Mesendoderm (in vitro differentiated cells): Measurements from ENCODE around the gene CTNNA1.

Experiments used
- DNase-seq: peaks from one replicate; pipeline ENCODE4 v3.0.0; 2013
- H2AK5ac ChIP-seq: 2 replicates; pipeline ENCODE4 v1.6.1; 2013; ENCODE audit warnings: low read length, inconsistent platforms
- H2BK120ac ChIP-seq: 2 replicates; pipeline ENCODE4 v1.6.1; 2013; ENCODE audit warnings: low read depth, mild to moderate bottlenecking, low read length, moderate library complexity, mixed read lengths
- H2BK15ac ChIP-seq: replicated peaks from 2 replicates; pipeline ENCODE4 v1.6.1; 2013; ENCODE audit warnings: low read depth, mild to moderate bottlenecking, moderate library complexity
- H2BK5ac ChIP-seq: 2 replicates; pipeline ENCODE4 v1.6.1; 2013; ENCODE audit warnings: low read length, inconsistent platforms
- H3K18ac ChIP-seq: 2 replicates; pipeline ENCODE4 v1.6.1; 2013; ENCODE audit warnings: mild to moderate bottlenecking, low read length, mixed read lengths
- H3K23ac ChIP-seq: one replicate; pipeline ENCODE4 v1.6.1; 2013; ENCODE audit warnings: low read length
- H3K27ac ChIP-seq: 2 replicates; pipeline ENCODE4 v1.5.1; 2013; ENCODE audit warnings: low read depth, mild to moderate bottlenecking, inconsistent platforms, low read length, moderate library complexity
- H3K27me3 ChIP-seq: 2 replicates; pipeline ENCODE4 v1.6.1; 2013; ENCODE audit warnings: low read length, control low read depth, mild to moderate bottlenecking, inconsistent platforms; ENCODE audit not compliant: insufficient read depth, poor library complexity
- H3K36me3 ChIP-seq: 2 replicates; pipeline ENCODE4 v1.6.1; 2013; ENCODE audit warnings: low read length, inconsistent platforms; ENCODE audit not compliant: control insufficient read depth, insufficient read depth
- H3K4ac ChIP-seq: one replicate; pipeline ENCODE4 v1.6.1; 2013; ENCODE audit warnings: low read depth, mild to moderate bottlenecking, low read length, moderate library complexity
- H3K4me1 ChIP-seq: 2 replicates; pipeline ENCODE4 v1.6.1; 2013; ENCODE audit warnings: low read depth, low read length, inconsistent platforms; ENCODE audit not compliant: control insufficient read depth
- H3K4me2 ChIP-seq: 2 replicates; pipeline ENCODE4 v1.6.1; 2013; ENCODE audit warnings: low read length
- H3K4me3 ChIP-seq: 2 replicates; pipeline ENCODE4 v1.5.1; 2013; ENCODE audit warnings: mild to moderate bottlenecking, low read length
- H3K56ac ChIP-seq: one replicate; pipeline ENCODE4 v1.6.1; 2013; ENCODE audit warnings: low read length
- H3K79me1 ChIP-seq: 2 replicates; pipeline ENCODE4 v1.6.1; 2013; ENCODE audit warnings: low read length, inconsistent platforms
- H3K79me2 ChIP-seq: 2 replicates; pipeline ENCODE4 v1.6.1; 2013; ENCODE audit warnings: mild to moderate bottlenecking, low read length; ENCODE audit not compliant: control insufficient read depth, insufficient read depth
- H3K9ac ChIP-seq: 2 replicates; pipeline ENCODE4 v1.6.1; 2013; ENCODE audit warnings: low read length, inconsistent platforms
- H4K5ac ChIP-seq: one replicate; pipeline ENCODE4 v1.6.1; 2013; ENCODE audit warnings: low read length
- H4K8ac ChIP-seq: one replicate; pipeline ENCODE4 v1.6.1; 2013; ENCODE audit warnings: low read depth, mild to moderate bottlenecking, control low read depth, low read length, moderate library complexity
- WGBS: extraction: QIAGEN DNeasy Blood & Tissue Kit; methylation state at CpG from one replicate; pipeline ENCODE4 v1.1.7; 2013; ENCODE audit warnings: low lambda C conversion rate, missing lambda C conversion rate; ENCODE audit not compliant: insufficient coverage; ENCODE audit errors: extremely low coverage; 5-methylcytosine and 5-hydroxymethylcytosine counted together

The CTNNA1 gene

GRCh38 chr5:138790684-138791083, 37.5 kb downstream of the CTNNA1 start:
- no peak overlapping the region for H2BK120ac ChIP-seq
- H3K79me2 ChIP-seq, result peaks cover 14% of the 10 kb centered on the region
- H3K18ac ChIP-seq, result no peak overlapping the region
- no CpG with 5 or more reads among the region's 1 CpG for WGBS
- H3K36me3 ChIP-seq, result no peaks in the 10 kb centered on the region
- no peak overlapping the region for H4K8ac ChIP-seq
- H2AK5ac ChIP-seq, result no peak overlapping the region
- H4K5ac ChIP-seq, result no peak overlapping the region
- H3K27ac ChIP-seq, result no peak overlapping the region
- no peak overlapping the region for H2BK15ac ChIP-seq
- H3K23ac ChIP-seq, result no peak overlapping the region
- H2BK5ac ChIP-seq, result no peak overlapping the region
- no peak for DNase-seq
- no peak overlapping the region for H3K56ac ChIP-seq
- peaks cover 15% of the 10 kb centered on the region for H3K79me1 ChIP-seq
- no peak overlapping the region for H3K4me3 ChIP-seq
- H3K4me2 ChIP-seq, result no peak overlapping the region
- no peak overlapping the region for H3K4ac ChIP-seq
- H3K9ac ChIP-seq, result no peak overlapping the region
- H3K4me1 ChIP-seq, result no peaks in the 10 kb centered on the region
- H3K27me3 ChIP-seq, result no peaks in the 10 kb centered on the region

- no peak overlapping the region for H2BK120ac ChIP-seq
- no peak overlapping the region for H3K4me3 ChIP-seq
- DNase-seq, result no peak
- no CpG with 5 or more reads among the region's 4 CpGs for WGBS
- no peak overlapping the region for H2BK5ac ChIP-seq
- H3K36me3 ChIP-seq, result no peaks in the 10 kb centered on the region
- no peak overlapping the region for H3K56ac ChIP-seq
- no peaks in the 10 kb centered on the region for H3K27me3 ChIP-seq
- H3K27ac ChIP-seq, result no peak overlapping the region
- no peak overlapping the region for H4K5ac ChIP-seq
- H3K4me1 ChIP-seq, result no peaks in the 10 kb centered on the region
- no peak overlapping the region for H3K4me2 ChIP-seq
- no peak overlapping the region for H3K18ac ChIP-seq
- H3K4ac ChIP-seq, result no peak overlapping the region
- no peak overlapping the region for H3K9ac ChIP-seq
- peaks cover 15% of the 10 kb centered on the region for H3K79me1 ChIP-seq
- no peak overlapping the region for H4K8ac ChIP-seq
- H2AK5ac ChIP-seq, result no peak overlapping the region
- H3K79me2 ChIP-seq, result peaks cover 14% of the 10 kb centered on the region
- no peak overlapping the region for H3K23ac ChIP-seq
- H2BK15ac ChIP-seq, result no peak overlapping the region
Measured at GRCh38 chr5:138792195-138792790, 39.1 kb downstream of the CTNNA1 start.

DNA sequence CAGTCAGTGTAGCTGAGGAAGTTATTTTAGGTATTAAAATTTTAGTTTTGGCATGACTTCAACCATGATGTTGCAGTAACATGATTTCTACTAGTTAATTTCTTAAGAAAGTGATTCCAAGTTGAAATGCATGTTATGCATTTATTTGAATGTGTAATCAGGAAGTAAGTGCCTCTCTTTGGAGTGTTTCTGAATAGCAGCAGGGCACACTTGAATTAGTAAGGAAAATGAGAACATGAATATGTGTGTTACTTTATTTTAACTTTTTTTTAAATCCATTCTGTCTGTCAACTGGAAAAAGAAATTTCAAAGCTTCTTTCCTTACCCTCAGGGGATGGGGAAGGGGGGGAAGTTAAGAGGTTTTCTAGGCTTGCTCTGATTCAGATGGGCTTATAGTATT, 40.4 kb downstream of the CTNNA1 start:
- Histone ChIP-seq H3K9ac (no peak overlapping the region), H3K4me3 (no peak overlapping the region), H3K27ac (no peak overlapping the region), H3K56ac (no peak overlapping the region), H3K27me3 (no peaks in the 10 kb centered on the region), H3K23ac (no peak overlapping the region), H3K79me2 (peaks cover 12% of the 10 kb centered on the region), H2BK120ac (no peak overlapping the region), H2AK5ac (no peak overlapping the region), H2BK5ac (no peak overlapping the region), H3K4ac (no peak overlapping the region), H3K18ac (no peak overlapping the region), H3K4me1 (no peaks in the 10 kb centered on the region), H3K36me3 (no peaks in the 10 kb centered on the region), H4K5ac (no peak overlapping the region), H4K8ac (no peak overlapping the region), H2BK15ac (no peak overlapping the region), H3K79me1 (peaks cover 13% of the 10 kb centered on the region), H3K4me2 (no peak overlapping the region)
- no peak for DNase-seq

GRCh38 chr5:138803285-138803684, 50.1 kb downstream of the CTNNA1 start:
- H3K36me3 ChIP-seq, result no peaks in the 10 kb centered on the region
- no peak overlapping the region for H2BK120ac ChIP-seq
- H3K9ac ChIP-seq, result no peak overlapping the region
- H3K27me3 ChIP-seq, result no peaks in the 10 kb centered on the region
- peaks cover 13% of the 10 kb centered on the region for H3K79me2 ChIP-seq
- H4K5ac ChIP-seq, result no peak overlapping the region
- H3K4me3 ChIP-seq, result no peak overlapping the region
- H2BK5ac ChIP-seq, result no peak overlapping the region
- H4K8ac ChIP-seq, result no peak overlapping the region
- H3K18ac ChIP-seq, result no peak overlapping the region
- no peak overlapping the region for H3K27ac ChIP-seq
- H3K4me1 ChIP-seq, result no peaks in the 10 kb centered on the region
- H3K79me1 ChIP-seq, result peaks cover 13% of the 10 kb centered on the region
- H3K4me2 ChIP-seq, result no peak overlapping the region
- H2AK5ac ChIP-seq, result no peak overlapping the region
- no peak overlapping the region for H3K56ac ChIP-seq
- WGBS, result no CpG with 5 or more reads among the region's 3 CpGs
- DNase-seq, result no peak
- no peak overlapping the region for H3K23ac ChIP-seq
- H3K4ac ChIP-seq, result no peak overlapping the region
- H2BK15ac ChIP-seq, result no peak overlapping the region

DNA sequence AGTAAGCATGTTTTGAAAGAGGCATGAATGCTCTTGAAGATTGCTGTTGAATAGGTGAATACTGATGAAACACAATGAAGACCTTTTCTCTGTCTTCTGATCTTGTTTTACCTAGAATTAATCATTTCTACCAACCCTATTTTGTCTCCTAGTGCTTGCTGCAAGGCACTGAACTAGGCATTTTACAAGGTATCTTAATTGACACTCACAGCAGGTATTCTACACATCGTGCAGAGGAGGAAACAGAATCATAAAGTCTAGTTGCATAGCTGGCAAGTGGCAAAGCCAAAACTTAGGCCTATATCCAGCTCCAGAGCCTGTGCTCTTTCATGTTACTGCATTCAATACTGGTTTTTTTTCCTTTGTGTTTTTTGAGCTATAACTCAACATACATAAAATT, 50.7 kb downstream of the CTNNA1 start:
- Histone ChIP-seq H3K27ac (no peak overlapping the region), H2AK5ac (no peak overlapping the region), H3K4me1 (no peaks in the 10 kb centered on the region), H3K4me3 (no peak overlapping the region), H3K27me3 (no peaks in the 10 kb centered on the region), H4K8ac (no peak overlapping the region), H3K36me3 (no peaks in the 10 kb centered on the region), H3K56ac (no peak overlapping the region), H2BK15ac (no peak overlapping the region), H2BK120ac (no peak overlapping the region), H3K4ac (no peak overlapping the region), H3K79me2 (peaks cover 13% of the 10 kb centered on the region), H3K4me2 (no peak overlapping the region), H3K79me1 (peaks cover 13% of the 10 kb centered on the region), H3K9ac (no peak overlapping the region), H3K18ac (no peak overlapping the region), H3K23ac (no peak overlapping the region), H4K5ac (no peak overlapping the region), H2BK5ac (no peak overlapping the region)
- WGBS, result no CpG with 5 or more reads among the region's 1 CpG
- no peak for DNase-seq

GRCh38 chr5:138805096-138805495, 51.9 kb downstream of the CTNNA1 start:
- Histone ChIP-seq H3K27ac (no peak overlapping the region), H3K27me3 (no peaks in the 10 kb centered on the region), H3K4ac (no peak overlapping the region), H3K79me1 (peaks cover 13% of the 10 kb centered on the region), H4K8ac (no peak overlapping the region), H2AK5ac (no peak overlapping the region), H3K56ac (no peak overlapping the region), H2BK120ac (no peak overlapping the region), H3K4me2 (no peak overlapping the region), H4K5ac (no peak overlapping the region), H3K36me3 (no peaks in the 10 kb centered on the region), H2BK15ac (no peak overlapping the region), H3K18ac (no peak overlapping the region), H3K4me1 (no peaks in the 10 kb centered on the region), H2BK5ac (no peak overlapping the region), H3K79me2 (peaks cover 13% of the 10 kb centered on the region), H3K9ac (no peak overlapping the region), H3K23ac (no peak overlapping the region), H3K4me3 (no peak overlapping the region)
- DNase-seq, result no peak
